SK-MEL-5 (cell line): ENCODE results near the gene IGFBP5. TPM values are rescaled to one million over a fixed set of nuclear protein-coding genes. Genes with fewer than 3 reads are reported as not detected.

Experiments used
- DNase-seq: peaks from one replicate; pipeline ENCODE4 v3.0.0-alpha.2; 2016; ENCODE audit warnings: low read depth, low spot score
- in situ Hi-C: cut with HindIII; loops from 2 replicates; pipeline ENCODE4 v1.10.0; 2016; ENCODE audit warnings: low sequenced_read_pairs, high pct_unique_total_duplicates, low pct_unique_long_range_greater_than_20kb
- total RNA-seq: library from RNA; depleted of rRNA; stranded (reverse); fragments of >200 nt; shearing (Covaris generic); gene quantifications from 2 replicates; pipeline ENCODE4 v1.2.3, GENCODE V29; 2014

IGFBP5 gene
- total RNA-seq, 1 experiment from 2014 or later: 0.03 TPM

DNA sequence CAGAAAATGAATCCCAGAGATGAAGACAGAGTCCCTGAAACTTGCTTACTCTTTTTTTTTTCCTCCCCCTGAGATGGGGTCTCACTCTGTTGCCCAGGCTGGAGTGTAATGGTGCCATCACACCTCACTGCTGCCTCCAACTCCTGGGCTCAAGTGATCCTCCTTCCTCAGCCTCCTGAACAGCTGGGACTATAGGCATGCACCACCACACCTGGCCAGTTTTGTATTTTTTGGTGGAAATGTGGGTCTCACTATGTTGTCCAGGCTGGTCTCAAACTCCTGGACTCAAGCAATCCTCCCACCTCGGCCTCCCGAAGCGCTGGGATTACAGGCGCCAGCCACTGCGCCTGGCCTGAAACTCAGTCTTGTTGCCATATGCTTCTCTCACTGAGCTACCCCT lies 34.3 kb downstream of the IGFBP5 start:
- in situ Hi-C loops: loop anchor here (25.0 kb wide), 1 partner anchor 149 kb away; no protein-coding TSS in a partner anchor
- no peak for DNase-seq

DNA sequence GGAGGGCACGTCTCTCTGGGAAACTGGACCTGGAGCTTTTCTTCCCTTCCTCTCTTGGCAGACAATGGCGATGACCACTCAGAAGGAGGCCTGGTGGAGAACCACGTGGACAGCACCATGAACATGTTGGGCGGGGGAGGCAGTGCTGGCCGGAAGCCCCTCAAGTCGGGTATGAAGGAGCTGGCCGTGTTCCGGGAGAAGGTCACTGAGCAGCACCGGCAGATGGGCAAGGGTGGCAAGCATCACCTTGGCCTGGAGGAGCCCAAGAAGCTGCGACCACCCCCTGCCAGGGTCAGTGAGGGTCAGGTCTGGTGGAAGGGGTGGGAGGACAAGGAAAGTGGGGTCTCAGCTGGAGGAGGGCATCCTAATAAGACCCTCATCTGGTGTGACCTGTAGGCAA lies 34.9 kb downstream of the IGFBP5 start:
- in situ Hi-C loops: loop anchor here (25.0 kb wide), 1 partner anchor 148 kb away; no protein-coding TSS in a partner anchor
- DNase-seq: no peak

DNA sequence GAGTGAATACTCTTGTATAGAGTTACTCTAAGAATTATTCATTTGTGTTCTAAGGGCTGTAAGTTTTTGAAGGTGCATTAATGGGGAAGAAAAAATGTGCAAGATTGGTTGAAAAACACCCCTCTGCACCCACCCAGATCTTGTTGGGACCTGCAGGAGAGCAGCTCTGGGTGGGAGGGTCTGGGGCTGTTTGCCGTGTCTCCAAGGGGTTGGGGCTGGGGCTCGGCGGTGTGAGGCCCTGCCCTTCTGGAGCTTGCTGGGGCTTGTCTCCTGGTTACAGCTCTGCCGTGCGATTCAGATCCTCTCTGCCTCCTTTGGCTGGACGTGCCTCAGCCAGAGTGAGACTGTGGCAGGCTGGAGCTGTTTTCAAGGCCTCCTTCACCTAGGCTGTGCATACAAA lies 36.1 kb downstream of the IGFBP5 start:
- DNase-seq: no peak
- in situ Hi-C loops: loop anchor here (25.0 kb wide), 1 partner anchor 147 kb away; no protein-coding TSS in a partner anchor

DNA sequence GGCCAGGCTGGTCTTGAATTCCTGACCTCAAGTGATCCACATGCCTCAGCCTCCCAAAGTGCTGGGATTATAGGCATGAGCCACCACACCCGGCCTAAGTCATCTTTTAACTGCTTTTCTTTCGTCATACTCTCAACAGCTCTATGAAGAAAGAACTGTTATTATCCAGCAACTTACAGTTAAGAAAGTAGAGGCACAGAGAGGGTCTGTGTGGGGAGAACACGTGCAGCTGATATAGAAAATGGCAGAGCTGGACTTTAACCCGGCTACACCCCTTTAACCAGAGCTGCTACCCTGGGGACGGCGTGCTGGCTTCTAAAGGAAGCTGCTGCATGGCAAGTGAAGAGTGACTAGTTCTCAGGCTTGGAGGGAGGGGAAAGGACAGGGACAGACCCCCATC lies 36.6 kb downstream of the IGFBP5 start:
- in situ Hi-C loops: loop anchor here (25.0 kb wide), 1 partner anchor 146 kb away; no protein-coding TSS in a partner anchor
- no peak for DNase-seq

DNA sequence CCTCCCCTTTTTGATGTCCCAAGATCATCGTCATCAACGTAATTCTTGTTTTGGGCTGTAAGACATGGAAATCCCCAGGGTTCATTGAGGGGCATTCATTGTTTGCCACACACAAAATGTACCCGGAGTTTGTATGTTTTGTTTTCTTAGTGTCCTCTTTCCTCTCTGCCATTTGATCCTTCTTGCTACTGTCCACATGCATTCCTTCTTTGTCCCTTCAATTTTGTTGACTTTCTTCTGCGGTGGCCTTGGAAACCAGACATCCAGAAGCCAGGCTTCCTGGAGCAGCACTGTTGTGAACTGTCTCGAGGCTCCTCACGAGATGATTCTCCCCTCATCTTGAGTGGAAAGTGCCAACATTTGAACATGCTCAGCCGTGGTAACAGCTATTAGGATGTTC lies 37.4 kb downstream of the IGFBP5 start:
- in situ Hi-C loops: loop anchor here (25.0 kb wide), 1 partner anchor 146 kb away; no protein-coding TSS in a partner anchor
- no peak for DNase-seq

DNA sequence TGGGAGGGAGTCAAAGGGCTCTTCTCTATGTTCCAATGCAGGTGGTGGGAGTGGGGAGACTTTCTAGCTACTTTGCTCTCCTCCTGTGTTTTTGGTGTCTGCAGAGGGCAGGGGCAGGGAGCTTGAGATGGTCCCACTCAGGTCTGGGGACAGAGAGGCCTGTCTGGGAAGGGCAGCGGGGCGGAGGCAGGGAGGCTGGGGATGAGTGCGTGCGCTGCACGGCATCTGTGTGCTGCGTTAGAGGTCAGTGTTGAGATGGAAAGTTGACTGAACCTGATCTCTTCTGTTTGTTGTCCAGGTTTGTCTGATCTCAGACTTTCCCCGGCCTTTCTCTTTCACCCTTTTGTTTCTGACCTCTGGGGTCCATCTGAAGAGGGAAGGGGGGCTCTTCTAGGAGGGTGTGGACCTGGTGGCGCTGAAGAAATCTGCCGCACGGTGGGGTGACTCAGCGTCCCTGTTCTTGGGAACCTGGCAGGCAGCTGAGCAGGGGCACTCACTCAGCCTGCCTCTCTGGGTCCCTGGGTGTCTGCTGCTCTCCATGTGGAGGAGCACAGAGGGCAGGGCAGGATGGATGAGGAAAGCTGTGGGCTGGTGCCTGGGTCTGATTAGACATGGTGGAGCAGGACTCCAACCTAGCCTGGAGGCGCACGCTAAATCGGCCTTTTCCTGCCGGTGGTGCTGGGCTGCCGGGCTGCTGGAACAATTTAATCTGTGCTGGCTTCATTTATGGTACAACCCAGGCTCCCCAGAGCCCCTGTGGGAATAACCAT lies 38.1 kb downstream of the IGFBP5 start:
- DNase-seq: no peak
- in situ Hi-C loops: loop anchor here (25.0 kb wide), 1 partner anchor 145 kb away; no protein-coding TSS in a partner anchor

DNA sequence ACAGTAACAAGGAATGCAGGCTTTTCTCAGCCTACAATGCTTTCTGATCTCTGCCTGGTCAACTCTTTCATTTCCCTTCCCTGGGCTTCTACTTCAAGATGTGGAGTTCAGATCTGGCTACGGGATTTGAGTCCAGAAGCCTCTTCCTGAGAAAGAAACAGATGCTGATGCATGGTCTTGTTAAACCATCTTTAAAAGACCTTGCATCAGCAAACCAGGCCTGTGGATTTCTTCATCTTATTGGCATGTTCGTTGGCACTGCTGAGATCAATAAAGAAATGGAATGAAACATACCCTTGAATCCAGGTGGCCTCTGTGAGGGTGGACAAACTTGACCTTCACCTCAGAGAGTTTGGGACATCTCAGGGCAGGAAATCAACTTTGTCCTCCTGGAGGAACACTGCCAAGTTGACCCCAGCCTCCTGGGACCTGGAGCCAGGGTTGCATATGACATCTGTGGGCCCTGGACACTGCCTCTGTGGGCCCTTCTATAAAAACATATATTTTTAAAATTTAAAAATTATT lies 40.8 kb downstream of the IGFBP5 start:
- no peak for DNase-seq
- in situ Hi-C loops: loop anchor here (25.0 kb wide), 1 partner anchor 142 kb away; no protein-coding TSS in a partner anchor

DNA sequence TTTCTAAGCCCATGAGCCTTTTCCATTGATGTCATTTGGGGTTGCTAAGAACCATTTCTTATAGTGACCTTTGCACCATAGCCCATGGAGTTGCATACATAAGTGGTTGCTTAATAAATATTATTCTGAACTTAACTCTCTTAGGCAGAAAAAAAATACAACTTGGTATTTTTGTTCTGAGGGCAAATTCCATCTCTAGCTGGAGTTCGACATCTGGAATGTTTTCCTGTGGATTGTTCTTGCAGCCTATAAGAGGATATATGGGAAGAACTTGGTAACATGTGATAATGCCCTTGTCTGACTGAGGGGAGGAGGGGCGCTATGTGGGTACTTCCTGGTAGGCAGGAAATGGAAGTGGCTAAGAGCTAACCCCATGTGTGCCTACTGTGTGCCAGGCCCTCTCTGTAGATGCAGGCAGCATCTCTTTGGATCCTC lies 41.4 kb downstream of the IGFBP5 start:
- DNase-seq: no peak
- in situ Hi-C loops: loop anchor here (25.0 kb wide), 1 partner anchor 142 kb away; no protein-coding TSS in a partner anchor

DNA sequence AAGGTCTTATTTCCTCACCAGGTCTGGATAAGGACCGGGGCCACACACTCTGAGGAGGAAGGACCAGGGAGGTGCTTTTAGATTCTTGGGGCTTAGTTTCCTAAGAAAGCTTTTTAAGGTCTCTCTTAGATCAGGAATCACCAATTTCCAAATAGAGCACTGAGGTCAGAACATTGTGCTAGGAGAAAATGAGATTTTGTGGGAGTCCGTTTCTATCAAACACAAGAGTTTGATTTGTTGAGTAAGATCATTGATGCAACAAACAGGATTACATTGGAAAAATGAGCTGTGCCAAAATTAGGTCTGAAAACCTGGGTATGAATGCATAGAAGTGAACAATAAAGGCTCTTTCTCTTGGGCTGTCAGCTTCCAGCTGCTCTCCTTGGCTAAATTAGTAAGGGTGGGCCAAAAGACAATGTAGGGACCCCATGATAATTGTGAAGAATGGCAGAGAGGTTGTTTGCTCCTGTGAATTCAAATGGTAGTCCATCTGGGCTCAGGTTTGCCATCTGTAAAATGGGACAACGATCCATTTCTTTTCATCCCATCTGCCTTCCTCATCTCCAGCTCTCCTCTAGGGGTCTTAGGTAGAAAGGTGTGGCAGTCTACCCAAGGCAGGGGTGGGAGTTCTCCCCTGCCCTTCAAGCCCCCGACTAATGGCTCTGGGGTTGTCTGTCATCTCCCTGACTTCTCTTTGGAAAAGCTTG lies 42.1 kb downstream of the IGFBP5 start:
- no peak for DNase-seq
- in situ Hi-C loops: loop anchor here (25.0 kb wide), 1 partner anchor 141 kb away; no protein-coding TSS in a partner anchor

DNA sequence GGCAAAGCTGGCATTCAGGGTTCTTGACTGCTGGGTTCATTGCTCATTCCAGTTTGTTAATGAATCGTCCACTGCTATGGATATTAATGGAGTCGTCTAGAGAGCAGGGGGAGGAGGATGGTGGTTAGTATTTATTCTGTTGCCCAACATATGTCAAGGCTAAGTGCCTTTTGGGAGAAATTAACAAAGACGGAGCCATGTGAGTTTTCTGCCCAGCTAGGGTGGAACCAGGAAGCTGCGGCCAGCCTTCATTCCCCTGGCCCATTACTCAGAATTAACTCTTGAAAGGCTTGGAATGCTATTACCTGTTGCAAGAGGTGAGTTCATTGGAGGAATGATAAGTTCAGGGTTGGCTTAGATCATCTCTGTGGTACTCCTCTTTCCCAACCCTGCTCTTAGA lies 42.8 kb downstream of the IGFBP5 start:
- in situ Hi-C loops: loop anchor here (25.0 kb wide), 1 partner anchor 140 kb away; no protein-coding TSS in a partner anchor
- DNase-seq: no peak

DNA sequence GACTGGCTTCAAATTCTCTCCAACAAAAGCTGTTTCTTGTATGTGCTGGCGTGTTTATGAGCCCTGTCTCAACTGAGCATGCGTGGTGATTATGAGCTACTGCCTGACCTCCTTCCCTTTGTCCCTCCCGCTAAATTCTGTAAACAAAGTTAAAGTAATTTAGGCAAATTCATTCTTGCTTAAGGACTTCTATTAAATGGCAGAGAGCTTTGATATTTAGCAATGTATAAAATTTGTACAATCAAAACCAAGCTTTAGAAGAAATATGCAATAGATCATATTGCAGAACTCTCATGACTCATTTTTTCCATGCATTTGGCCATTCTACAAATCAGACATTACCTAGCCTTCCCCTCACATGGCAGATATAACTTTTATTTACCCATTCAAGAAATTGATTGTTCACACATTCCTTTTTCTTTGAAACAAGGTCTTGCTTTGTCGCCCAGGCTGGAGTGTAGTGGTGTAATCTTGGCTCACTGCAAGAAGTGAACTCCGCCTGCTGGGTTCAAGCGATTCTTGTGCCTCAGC lies 43.9 kb downstream of the IGFBP5 start:
- in situ Hi-C loops: loop anchor here (25.0 kb wide), 1 partner anchor 139 kb away; no protein-coding TSS in a partner anchor
- no peak for DNase-seq

DNA sequence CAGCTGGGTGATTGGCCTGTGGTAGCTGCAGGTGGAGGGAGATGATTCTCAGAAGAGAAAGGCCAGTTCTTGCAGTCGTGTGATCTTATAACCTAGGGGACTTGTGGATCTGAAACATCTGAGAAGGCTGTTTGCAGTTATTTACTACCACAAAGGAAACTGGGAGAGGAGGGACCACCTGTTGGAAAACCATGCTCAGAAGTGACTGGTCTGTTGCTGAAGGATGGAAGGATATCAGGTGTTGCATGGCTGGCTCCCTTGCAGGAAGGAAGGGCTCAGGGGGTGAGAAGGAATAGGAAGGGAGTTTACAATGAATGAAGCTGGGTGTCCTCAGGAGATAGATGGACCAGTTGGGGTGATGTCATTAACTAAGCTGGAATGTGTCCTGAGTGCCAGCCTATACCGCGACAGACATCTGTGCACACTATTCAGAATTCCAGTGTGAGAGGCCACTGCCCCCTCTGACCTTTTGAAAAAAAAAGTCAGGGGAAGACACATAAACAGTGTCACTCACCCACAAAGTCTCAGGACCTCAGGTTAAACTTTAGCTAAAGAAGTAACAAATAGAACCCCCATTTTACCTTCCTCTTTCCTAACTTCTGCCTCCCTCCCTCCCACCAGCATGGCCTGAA lies 44.6 kb downstream of the IGFBP5 start:
- in situ Hi-C loops: loop anchor here (25.0 kb wide), 1 partner anchor 138 kb away; no protein-coding TSS in a partner anchor
- DNase-seq: no peak

DNA sequence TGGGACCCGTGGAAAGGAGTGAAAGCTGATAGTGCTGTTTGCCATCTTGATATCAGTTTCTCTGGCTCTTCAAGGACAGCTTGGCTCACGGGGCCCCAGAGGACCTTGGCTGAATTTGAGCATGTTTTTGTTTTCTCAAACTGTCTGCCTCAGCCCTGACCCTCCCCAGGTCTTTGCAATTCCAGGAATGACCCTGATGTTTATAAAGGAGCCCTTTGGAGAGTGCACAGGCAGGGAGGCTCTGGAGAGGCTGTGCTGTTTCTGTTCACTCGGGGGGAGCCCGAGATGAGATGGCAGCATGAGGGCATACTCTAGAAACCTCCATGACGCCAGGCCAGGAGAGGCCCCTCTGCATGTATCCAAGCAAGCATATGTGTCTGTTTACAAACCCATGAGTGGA lies 45.8 kb downstream of the IGFBP5 start:
- in situ Hi-C loops: no loop called here
- no peak for DNase-seq

DNA sequence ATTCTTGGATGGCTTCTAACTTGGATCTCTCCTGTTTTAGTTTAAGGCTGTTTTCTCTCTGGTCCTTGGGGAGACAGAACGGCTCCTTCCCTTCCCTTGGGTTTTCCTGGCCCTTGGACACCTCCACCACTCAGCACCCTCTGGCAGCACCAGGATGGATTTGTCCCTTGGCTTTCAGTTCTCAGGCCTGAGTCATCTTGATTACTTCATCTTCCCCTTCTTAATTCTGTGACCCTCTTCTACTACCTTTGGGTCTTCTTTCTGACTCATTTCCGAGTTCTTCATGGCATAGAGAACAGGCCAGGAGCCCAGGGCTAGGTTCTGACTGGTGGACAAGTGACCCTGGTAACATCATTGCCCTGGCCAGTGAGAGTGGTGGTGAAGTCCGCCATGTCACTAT lies 47.2 kb downstream of the IGFBP5 start:
- no peak for DNase-seq
- in situ Hi-C loops: no loop called here

DNA sequence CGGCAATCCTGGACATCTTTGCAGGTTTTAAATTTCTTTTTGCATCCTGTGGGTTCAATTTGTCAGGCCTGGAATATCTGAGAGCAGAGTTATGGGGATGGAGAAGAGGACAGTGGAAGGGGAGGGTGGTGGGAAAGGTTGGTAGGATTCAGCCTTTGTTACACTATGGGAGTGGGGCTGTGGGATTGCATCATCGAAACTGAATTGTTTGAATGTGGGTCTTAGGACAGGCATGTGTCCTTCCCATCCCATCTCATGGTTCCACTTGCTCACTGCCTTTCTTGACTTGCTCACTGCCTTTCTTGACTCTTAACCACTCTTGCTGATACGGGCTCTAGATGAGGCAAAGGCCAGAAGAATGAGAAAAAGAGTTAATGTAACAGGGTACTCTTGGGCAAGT lies 49.2 kb downstream of the IGFBP5 start:
- in situ Hi-C loops: no loop called here
- DNase-seq: no peak

DNA sequence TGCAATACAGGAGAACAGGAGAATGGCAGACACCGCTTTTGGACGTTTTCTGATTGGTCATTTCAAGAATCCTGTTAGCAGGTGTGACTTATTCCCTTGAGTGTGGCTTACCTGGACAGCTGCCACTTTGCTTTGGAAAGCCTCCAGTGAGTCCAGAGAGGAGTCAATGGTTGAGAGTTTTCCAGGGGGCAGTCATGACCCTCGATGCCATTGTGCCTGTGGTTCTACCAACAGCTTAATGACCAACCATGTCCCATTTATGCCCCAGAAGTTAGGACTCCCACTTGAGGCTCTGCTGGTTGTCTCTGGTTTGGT lies 49.8 kb downstream of the IGFBP5 start:
- in situ Hi-C loops: no loop called here
- DNase-seq: no peak

DNA sequence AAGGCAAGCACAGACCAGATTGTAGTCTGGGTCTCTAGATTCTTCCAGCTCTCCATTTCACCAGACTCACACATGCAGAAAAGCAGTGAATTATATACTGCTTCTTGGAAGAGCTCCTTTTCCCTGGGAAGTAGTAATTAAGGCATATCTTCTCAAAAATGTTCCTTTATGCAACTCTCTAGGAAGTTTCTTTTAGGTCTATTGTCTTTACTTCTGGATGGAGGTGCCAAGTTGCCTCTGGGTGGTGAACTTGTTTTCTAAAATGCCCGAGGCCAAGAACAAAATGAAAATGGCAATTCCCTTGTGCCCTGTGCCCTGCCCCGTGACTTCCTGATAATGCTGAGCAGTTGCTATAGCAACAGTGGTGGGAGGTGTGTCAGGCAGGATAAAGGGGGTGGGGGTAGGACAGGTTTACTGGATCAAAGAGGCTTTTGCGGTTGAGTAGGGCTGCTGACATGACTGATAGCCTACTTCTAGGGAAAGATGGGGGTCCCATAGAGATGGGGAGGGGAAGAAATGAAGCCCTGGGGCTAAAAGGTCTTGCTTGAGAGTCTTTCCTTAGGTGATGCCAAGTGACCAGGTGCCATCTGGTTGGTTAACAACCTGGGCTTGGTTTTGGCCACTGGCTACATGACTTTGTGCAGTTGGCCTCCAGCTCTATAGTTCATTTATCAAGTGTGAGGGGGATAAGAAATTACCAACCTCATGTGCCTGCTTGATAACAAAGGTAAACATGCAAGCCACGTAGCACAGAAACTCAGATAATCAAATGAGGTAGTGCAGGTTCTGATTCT lies 50.3 kb downstream of the IGFBP5 start:
- in situ Hi-C loops: no loop called here

More for the DNA sequence above, 50.3 kb downstream of the IGFBP5 start:
- DNase-seq: no peak
